Activated CD4-positive, CD25-positive, alpha-beta regulatory T cell (primary cell): ENCODE results near the gene MAPK4.
"Not testable (repeated sequence)": the region's sequence is repeated elsewhere in the genome, so short reads cannot be mapped to it uniquely, and the experiment has no call there.

Experiments used
- DNase-seq, 4 experiments: peaks; one replicate each; lab custom pipeline; 2025; lab: John Stamatoyannopoulos, UW

MAPK4 gene

DNA sequence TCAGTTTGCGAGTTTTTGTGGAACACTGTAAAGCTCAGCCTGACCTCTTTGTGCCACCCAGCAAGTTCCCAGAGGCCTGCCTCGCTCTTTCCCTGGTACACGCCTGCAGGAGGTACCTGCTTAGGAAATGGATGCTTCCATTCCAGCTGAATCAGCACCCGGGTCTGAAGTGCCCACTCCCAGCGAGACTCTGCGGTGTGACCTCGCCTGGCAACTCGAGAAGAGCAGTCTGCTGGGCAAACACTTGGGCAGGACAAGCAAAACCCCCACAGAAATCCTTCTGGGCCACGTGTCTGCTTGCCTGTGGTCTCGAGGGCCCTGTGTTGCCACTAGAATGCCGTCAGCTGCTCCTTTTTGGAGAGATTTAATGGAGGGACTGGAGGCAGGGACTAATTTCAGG lies 127.6 kb downstream of the MAPK4 start:
- no peak for DNase-seq

DNA sequence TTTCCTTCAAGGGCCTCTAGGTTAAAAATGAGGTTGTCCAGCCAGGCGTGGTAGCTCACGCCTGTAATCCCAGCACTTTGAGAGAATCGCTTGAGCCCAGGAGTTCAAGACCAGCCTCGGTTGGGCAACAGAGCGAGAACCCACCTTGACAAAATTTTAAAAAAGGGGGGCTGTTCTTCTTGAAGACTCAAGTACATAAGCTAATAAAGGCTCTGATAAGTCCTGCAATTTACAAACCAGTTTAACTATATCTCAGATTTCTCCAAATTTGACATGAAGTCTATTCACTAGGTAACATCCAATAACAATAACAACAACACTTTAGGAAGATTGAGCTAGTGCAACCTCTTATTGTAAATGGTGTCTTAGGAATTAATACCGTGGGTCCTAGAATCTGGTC lies 129.7 kb downstream of the MAPK4 start:
- no peak for DNase-seq

DNA sequence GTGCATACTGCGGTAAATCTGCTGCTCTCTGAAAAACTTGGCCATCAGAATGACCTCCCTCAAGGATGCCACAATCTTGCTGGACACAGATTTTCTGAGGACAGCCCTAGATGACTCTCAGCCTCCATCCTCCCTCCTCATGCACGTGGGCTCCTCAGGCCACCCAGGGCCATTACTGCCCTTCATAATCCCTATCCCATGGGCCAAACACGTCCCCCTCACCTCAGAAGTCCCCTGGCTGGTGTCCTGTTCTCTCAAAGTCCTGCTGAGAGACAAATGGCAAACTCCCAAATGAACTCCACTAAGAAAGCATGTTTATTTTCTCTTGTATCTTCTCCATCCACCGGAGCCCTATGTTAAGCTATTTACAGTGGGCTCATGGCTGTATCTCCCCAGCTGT lies 134.3 kb downstream of the MAPK4 start:
- no peak for DNase-seq

DNA sequence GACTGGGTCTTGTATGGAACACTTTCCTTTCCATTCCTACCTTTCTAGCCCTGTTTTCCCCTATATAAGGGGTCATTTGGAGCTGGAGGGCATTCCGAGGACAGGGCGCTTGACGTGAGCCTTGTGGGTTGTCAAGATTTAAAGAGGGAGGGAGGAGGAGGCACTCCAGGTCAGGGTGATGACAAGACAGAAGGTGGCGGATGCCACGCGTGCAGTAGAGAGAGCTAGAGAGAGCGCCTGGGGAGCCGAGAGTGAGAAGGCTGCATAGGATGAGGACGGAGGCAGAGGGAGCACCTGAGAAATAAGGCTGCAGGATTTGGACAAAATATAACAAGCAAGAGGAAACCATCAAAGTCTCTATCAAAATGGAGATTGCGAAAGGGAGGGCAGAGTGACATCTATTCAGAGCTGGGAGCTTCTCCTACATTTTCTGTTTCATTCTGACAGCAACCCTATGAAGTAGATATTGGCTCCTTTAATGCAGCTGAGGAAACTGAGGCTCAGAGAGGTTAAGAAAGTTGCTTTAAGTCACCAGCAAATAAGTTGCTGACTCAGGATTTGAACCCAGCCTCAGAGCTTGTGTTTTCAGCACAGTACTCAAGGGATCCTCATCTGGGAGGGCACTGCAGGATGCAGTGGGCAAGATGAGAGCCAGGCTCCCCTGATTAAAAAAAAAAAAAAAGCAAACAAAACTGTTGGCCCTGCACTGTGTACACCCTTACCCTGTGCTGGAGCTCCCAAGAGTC lies 135.7 kb downstream of the MAPK4 start:
- DNase-seq, result no peak

DNA sequence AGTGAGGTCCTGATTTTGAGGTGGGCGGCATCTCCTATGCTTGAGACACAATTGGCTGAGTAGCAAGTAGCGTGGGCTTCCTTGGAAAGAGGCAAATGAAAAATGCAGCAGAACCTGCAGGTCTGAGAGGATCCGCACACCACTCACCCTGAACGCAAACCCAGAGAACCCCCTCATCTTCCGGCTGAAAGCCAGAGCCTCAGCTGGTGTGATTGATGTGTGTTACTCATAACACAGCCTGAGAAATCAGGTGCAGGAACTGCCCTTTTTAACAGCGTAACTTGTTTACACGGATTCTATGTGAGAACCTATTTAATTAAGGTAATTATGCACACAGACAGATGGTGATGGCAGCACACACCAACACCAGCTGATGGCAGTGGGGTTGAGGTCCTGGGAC lies 136.5 kb downstream of the MAPK4 start:
- no peak for DNase-seq

DNA sequence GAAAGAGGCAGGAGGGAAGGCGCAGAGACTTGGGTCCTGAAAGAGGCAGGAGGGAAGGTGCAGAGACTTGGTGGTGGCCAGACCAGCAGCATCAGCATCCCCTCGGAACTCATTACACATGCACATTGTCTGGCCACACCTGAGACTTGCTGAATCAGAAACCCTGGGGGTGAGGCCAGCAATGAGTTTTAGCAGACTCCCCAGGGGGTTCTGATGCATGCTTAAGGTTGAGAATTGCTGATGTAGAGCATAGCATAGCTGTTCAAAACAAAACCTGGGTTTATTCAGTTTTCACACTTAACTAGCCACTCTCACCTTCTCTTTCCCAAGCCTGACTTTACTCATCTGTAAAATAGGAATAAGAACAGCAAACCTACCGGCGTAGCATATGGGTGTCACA lies 137.0 kb downstream of the MAPK4 start:
- no peak for DNase-seq

DNA sequence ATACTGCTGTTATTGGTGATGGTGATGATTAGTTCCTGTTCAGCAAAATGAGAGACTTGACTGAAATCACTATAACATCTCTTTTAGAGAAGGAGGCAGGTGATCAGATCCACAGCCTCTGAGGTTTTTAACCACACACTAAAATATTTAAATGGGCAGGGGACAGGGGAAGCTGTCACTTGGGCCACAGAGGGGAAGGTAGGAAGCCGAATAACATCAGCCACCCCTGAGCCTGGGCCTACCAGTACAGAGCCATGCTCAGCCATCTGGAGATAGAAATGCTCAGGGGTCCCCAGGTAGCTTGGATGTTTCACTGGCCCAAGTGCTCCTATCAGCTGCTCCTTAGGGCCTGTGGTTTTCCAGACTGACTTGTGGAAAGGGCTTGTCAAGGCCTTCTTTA lies 137.6 kb downstream of the MAPK4 start:
- no peak for DNase-seq

DNA sequence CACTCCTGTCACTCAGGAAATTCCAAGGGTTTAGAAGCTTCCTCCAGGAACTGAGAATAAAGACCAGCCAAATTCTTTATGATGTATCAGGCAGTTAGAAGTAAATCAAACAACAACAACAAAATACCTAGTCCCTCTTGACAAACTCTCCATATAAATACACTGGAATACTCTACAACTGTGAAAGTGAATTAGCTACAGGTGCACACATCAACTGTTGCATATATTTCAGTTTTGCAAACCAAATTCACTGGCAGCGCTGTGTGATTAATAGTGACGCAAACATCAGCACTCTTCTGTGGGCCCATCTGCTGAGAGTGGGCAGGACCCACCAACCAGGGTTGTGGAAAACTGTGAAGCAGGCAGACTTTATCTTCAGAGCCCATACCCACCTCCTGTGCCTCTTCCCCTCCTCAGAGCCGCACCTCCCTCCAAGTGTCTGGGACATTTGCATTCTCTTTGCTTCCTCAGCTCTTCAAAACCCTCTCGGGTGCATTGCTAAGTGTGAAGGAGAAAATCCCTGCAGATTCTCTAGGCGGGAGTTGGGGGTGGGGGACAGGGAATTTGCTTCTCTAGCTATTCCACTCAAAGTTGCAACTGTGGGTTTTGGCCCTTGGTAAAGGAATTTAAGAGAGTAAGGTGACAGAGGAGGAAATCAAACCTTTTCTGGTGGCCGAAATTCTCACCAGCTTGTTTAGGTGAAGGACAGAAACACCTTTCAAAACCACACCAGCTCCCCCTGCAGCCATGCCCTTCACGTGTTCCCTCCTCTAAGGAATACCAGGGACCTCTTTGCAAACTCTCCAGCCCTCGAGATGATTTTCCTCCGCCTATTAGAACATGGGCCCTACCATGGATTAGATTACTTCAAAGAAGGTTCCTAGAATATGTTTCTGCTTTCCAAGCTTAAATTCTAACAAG lies 140.6 kb downstream of the MAPK4 start:
- no peak for DNase-seq

DNA sequence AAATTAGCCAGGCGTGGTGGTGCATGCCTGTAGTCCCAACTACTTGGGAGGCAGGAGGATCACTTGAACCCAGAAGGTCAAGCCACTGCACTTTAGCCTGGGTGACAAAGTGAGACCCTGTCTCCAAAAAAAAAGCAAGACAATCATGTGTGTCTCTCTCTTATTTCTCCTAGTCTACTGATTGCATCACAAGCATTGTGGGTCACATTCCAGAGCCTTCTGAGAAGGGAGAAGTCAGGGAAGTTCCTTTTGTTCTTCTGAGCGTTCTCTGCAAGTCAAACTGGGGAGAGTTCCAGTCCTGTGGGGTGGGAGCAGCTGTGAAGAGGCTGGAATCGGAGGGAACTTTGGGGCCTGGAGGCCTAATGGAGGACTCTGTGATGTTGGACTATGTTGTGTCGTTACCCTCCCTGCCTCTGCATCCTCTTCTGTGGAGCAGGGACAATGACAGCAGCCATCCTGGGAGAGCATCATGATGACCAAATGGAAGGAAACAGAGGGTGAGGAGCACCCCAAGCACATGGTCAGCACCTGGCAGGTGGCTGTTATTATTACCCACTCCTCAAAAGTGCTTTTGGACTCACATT lies 144.6 kb downstream of the MAPK4 start:
- no peak for DNase-seq

DNA sequence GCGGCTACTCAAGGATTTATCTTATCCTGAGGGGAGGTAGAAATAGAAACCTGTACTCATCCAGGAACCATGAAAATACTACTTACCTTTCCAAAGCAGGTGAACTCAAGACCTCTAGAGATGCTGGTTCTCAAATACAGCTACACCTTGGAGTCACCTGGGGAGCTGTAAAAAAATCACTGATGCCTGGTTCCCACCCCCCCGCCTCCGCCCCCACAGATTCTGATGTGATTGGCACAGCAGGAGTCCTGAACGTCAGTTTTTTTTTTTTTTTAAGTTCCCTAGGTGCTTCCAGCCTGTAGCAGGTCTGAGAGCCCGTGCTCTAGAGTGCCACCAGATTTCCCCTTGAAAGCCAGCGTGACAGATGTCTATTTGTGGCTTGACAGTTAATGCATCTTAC lies 146.3 kb downstream of the MAPK4 start:
- no peak for DNase-seq

DNA sequence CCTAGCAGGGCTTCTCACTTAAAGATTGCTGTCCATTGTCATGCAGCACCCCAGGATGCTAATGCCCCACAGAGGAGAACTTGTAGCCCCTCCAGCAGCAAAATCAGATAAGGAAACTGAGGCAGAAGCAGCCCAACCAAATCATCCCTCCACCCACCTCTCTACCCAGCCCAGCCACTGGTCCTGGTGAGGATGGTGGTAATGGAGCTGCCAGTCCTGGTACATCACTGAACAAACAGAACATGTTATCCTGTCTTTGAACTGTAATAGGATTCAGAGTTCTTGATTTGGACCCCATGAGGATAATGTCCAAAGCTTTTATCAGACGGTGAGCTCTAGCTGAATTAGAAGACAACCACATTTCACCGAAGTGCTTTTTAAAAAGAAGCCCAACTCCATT lies 146.8 kb downstream of the MAPK4 start:
- no peak for DNase-seq

DNA sequence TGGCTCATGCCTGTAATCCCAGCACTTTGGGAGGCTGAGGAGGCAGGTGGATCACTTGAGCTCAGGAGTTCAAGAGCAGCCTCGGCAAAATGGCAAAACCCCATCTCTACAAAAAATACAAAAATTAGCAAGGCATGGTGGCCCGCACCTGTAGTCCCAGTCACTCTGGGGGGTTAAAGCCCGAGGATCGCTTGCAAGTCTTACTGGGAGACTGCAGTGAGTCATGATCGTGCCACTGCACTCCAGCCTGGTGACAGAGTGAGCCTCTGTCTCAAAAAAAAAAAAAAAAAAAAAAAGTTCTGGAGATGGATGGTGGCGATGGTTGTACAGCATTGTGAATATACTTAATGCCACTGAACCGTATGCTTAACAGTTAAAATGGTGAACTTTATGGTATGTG lies 147.4 kb downstream of the MAPK4 start:
- not testable (repeated sequence) for DNase-seq

DNA sequence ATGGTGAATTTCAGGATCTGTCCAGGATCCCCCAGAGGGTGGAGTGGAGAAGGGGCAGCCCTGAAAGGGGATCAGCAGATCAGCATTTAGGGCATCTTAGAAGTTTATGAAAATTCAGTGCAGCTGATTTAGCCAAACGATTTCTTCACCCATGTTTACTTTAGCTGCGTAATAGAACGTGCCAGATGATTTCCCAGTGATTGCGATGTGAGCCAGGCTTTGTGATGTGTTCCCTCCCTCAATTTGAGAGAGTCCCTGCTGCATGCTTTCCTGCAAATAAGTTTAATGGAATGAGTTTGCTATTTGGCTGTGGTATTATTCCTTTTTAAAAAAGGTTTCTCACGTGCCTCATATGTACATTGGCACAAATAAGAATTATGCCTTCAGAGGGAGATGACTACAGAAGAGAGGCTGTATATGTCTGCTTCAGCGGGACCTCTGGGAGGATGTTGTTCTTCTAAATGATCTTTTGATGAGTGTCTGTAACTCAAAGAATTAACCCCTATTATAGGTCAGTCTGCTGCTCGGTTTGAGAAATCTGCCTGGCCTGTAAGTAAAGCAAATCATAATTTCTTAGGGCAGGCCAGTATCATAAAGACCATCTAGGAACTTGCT lies 148.1 kb downstream of the MAPK4 start:
- no peak for DNase-seq

DNA sequence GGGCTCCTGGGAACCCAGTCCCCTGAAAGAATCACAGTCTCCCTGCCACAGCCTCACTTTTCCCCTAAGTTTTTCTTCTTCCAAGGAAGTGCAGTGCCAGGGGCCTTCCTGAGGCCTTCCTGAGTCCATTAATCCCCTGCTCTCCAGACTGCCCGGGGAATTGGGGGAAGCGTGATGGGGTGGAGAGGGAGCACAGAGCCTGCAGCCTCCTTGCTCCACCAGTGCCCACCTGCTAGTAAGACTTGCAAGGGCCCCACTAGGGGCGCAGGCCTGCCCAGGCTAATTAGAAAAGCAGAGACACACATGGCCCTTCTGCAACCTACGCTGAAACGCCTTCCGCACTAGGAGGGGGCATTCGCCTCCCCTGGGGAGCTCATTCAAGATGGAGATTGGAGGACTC lies 149.3 kb downstream of the MAPK4 start:
- no peak for DNase-seq

DNA sequence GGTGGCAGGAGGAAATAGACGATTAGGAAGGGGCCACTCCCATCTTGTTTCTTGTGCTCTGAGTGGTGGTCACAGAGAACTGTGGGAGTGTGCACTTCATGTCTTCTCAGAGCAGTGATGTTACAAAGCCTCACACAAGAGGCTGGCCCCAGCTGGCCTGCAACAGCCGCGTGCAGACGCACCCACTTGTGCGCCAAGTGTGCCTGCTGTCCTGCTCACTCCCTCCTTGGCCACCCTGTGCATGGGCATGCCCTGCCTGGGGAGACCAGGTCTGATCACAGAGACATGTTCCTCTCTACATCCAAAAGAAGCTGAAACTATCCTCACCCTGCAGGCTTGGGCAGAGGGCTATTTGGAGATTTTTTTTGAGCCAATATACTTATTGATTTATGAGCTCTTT lies 151.5 kb downstream of the MAPK4 start:
- DNase-seq, result no peak

DNA sequence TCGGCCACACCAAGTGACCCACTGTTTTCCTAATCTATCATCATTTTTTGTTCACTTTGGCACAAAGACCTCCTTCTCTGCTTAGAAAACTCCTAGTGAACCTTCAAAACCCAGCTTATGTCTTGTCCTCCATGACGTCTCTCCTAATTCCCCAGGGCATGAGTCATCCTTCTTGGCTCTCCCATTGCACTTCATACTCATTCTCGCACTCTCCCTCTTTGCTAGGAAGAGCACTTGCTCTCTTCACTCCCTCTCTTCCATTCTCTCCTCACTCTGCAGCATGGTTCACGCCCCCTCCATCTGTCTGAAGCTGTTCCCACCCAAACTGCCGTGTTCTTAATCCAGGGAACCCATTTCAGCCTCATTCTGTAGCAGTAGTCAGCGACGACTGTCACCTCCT lies 156.0 kb downstream of the MAPK4 start:
- no peak for DNase-seq

DNA sequence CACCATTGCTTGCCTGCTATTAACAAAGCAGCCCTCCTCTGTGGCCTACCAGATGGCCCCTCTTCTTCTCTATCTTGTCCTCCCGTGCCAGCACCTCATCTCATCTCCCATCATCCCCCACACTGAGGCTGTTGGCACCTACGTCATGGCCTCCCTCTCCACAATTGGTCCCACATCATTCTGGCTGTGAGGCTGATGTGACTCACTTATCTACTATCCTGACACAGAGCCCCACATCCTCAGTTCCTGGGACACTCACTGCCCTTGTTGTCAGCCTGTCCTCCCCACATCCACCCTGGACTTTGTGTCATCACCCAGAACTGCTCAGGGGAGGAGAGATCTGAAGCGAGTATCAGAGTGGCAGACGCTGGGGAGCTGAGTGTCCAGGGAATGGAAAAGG lies 157.0 kb downstream of the MAPK4 start:
- DNase-seq, result no peak

DNA sequence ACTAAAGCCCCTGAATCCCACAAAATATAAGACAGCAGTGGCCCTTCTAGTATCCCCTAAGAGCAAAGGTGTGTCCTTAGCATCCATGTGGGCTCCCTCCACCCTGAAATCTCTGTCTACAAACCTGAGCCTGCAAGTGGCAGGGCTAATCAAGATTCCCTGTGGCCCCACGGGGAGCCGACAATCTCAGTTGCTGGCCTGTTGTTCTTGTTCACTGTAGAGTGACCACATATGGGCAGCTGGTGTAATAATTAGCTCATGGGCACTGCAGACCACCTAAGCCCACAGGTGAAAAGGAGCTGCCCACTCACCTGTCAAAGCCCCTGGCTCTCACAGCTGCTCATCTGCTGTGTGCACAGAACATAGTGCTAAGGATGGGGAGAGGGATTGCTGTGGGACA lies 157.7 kb downstream of the MAPK4 start:
- DNase-seq, result no peak

DNA sequence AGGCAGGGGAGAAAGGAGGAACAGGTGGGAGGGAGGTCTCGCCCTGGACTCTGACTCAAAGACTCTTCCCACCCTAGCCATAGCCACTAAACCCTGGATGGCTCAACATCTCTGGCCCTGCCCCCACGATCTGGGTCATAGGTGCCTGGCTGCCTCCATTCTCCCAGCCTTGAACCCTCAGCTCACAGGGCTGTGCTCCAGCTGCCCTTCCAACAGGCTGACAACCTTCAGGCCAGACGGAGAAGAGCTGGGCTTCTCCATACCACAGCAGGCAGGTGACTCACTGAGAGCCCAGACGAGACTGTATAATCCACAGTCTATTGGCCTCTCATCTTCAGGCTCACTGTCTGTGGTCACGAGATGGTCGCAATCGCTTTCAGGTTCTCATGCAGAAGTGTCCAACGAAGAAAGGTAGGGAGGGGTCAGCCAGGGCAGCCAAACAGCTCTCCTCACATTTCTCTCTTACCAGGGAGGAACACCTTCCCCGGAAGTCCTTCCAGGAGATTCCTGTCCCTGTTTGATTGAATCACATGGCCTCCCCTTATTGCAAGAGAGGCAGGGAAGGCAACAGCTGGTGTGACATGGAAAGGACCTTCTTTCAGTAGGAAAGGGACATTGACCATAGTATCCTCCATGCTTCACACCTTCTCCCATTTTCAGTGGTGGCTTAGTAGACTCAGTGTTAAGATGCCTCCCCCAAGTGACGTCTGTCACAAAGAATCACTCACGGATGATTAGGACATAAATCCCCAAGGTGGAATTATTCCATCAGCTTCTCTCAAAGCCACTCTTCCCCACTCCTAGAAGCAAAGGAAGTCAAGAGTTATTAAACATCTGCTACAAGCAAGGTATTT lies 159.8 kb downstream of the MAPK4 start:
- no peak for DNase-seq

DNA sequence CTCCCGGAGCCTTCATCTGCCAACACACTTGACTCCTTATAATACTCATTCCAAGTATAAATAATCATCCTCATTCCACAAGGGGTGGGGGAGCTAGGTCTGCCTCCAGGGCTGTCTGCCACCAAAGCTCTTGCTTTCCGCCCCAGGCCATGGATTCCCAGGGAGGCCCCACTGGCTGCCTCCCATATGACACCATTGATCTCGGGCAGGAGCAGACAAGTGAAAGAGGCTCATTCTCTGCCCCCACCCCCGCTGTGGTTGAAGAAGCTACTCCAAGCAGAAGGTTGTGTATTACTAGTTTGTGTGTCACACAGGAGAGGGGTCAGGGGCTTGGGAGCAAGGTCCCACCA lies 160.4 kb downstream of the MAPK4 start:
- DNase-seq, result no peak

DNA sequence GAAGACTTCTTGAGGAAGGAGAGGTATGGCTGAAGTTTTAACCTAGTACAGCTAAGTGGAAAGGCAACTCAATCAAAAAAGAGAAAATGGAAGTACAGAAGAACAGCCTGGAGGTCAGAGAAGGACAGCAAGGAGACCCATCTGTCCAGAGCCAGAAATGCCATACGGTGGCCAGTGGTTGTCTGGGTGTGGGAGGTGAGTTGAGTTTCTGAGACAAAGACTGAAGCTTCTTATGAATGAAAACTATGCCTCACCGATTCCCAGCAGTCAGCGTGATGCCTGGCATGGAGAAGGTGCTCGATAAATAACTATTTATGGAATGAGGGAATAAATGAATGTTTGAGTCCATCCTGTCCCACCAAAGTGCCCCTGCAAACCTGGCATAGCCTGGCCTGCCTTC lies 161.1 kb downstream of the MAPK4 start:
- DNase-seq, result no peak
